Measurements from ENCODE around the gene CDH4.

The CDH4 gene

GRCh38 chr20:61493798-61494305 lies 241.8 kb downstream of the CDH4 start (continued):
- no peak for TF ChIP-seq ZSCAN30 (tag by site-specific recombination; IDR thresholded peaks at IDR 0.05)

GRCh38 chr20:61494763-61495575 lies 242.9 kb downstream of the CDH4 start:
- Histone ChIP-seq H3K27ac (ENCODE audit: extremely low read depth, low read depth, low read length) (no peak overlapping the region), H3K4me3 (ENCODE audit: low read depth, low read length) (no peak overlapping the region), H3K4me1 (ENCODE audit: control insufficient read depth, insufficient read depth, low read length) (no peaks in the 10 kb centered on the region), H3K36me3 (ENCODE audit: control insufficient read depth in 2 of 2, insufficient read depth in 1 of 2, low read length in 2 of 2) (no peaks in the 10 kb centered on the region), H3K9me3 (ENCODE audit: control insufficient read depth, insufficient read depth, low read depth, low read length) (no peaks in the 10 kb centered on the region)
- TF ChIP-seq ZNF585B (tag by site-specific recombination; IDR thresholded peaks at IDR 0.05) = no peak
- no peak for TF ChIP-seq ZNF549 (tag by site-specific recombination; IDR thresholded peaks at IDR 0.05)
- TF ChIP-seq ZNF211 (tag by site-specific recombination; IDR thresholded peaks at IDR 0.05; ENCODE audit: low read depth) = no peak
- no peak for TF ChIP-seq SP3 (tag by site-specific recombination; IDR thresholded peaks at IDR 0.05)
- TF ChIP-seq ZBTB21 (tag by site-specific recombination; IDR thresholded peaks at IDR 0.05) = no peak
- no peak for TF ChIP-seq SCRT2 (tag by site-specific recombination; IDR thresholded peaks at IDR 0.05)
- no peak for TF ChIP-seq ZNF146 (tag by site-specific recombination; IDR thresholded peaks at IDR 0.05)
- TF ChIP-seq, protein P1, sequence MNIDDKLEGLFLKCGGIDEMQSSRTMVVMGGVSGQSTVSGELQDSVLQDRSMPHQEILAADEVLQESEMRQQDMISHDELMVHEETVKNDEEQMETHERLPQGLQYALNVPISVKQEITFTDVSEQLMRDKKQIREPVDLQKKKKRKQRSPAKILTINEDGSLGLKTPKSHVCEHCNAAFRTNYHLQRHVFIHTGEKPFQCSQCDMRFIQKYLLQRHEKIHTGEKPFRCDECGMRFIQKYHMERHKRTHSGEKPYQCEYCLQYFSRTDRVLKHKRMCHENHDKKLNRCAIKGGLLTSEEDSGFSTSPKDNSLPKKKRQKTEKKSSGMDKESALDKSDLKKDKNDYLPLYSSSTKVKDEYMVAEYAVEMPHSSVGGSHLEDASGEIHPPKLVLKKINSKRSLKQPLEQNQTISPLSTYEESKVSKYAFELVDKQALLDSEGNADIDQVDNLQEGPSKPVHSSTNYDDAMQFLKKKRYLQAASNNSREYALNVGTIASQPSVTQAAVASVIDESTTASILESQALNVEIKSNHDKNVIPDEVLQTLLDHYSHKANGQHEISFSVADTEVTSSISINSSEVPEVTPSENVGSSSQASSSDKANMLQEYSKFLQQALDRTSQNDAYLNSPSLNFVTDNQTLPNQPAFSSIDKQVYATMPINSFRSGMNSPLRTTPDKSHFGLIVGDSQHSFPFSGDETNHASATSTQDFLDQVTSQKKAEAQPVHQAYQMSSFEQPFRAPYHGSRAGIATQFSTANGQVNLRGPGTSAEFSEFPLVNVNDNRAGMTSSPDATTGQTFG (tag by site-specific recombination; IDR thresholded peaks at IDR 0.05; ENCODE audit: borderline replicate concordance) = no peak
- no peak for TF ChIP-seq ZNF155 (tag by site-specific recombination; IDR thresholded peaks at IDR 0.05)
- POLR2A ChIA-PET = no interaction called here
- CTCF ChIA-PET = no interaction called here

DNA sequence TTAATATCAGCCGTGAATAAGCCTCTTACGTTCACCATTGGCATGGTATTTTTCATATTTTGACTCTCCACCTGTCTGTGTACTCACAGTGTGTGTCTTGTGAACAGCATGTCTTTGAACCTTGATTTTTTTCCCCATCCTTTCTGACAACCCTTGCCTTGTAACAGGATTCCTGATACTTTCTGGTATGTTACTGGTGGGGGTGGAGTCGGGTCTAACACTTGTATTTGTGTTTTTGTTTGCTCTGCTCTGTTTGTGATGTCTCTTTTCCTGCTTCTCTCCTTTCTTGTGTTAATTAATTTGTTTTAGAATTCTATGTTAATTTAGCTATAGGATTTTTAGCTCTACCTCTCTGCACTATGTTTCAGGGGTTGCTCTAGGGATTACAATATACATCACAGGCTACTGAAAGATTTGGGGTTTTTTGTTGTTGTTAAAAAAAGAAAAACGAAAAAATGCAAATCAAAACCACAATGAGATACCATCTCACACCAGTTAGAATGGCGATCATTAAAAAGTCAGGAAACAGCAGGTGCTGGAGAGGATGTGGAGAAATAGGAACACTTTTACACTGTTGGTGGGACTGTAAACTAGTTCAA lies 245.1 kb downstream of the CDH4 start:
- H3K36me3 ChIP-seq (ENCODE audit: control insufficient read depth in 2 of 2, insufficient read depth in 1 of 2, low read length in 2 of 2) = no peaks in the 10 kb centered on the region
- H3K27ac ChIP-seq (ENCODE audit: extremely low read depth, low read depth, low read length) = no peak overlapping the region
- no peaks in the 10 kb centered on the region for H3K9me3 ChIP-seq (ENCODE audit: control insufficient read depth, insufficient read depth, low read depth, low read length)
- no peak for TF ChIP-seq PRDM1 (tag by site-specific recombination; IDR thresholded peaks at IDR 0.05)
- no peak for TF ChIP-seq ZNF140 (tag by site-specific recombination; IDR thresholded peaks at IDR 0.05)
- TF ChIP-seq ZNF248 (tag by site-specific recombination; IDR thresholded peaks at IDR 0.05) = no peak
- no peak for TF ChIP-seq ZNF10 (tag by site-specific recombination; IDR thresholded peaks at IDR 0.05)
- TF ChIP-seq WT1 (tag by site-specific recombination; IDR thresholded peaks at IDR 0.05) = no peak
- no peak for TF ChIP-seq ZNF341 (tag by site-specific recombination; IDR thresholded peaks at IDR 0.05; ENCODE audit: low read depth)
- no peak for TF ChIP-seq ZNF610 (tag by site-specific recombination; IDR thresholded peaks at IDR 0.05; ENCODE audit: borderline replicate concordance)
- no peak for TF ChIP-seq ZNF391 (tag by site-specific recombination; IDR thresholded peaks at IDR 0.05; ENCODE audit: borderline replicate concordance, low read depth)
- TF ChIP-seq ZSCAN16 (tag by site-specific recombination; IDR thresholded peaks at IDR 0.05) = no peak
- no peak for TF ChIP-seq ZNF704 (tag by site-specific recombination; IDR thresholded peaks at IDR 0.05)
- TF ChIP-seq ZNF426 (tag by site-specific recombination; IDR thresholded peaks at IDR 0.05) = no peak
- no peak for TF ChIP-seq ZNF639 (tag by site-specific recombination; IDR thresholded peaks at IDR 0.05)
- TF ChIP-seq, protein P2, sequence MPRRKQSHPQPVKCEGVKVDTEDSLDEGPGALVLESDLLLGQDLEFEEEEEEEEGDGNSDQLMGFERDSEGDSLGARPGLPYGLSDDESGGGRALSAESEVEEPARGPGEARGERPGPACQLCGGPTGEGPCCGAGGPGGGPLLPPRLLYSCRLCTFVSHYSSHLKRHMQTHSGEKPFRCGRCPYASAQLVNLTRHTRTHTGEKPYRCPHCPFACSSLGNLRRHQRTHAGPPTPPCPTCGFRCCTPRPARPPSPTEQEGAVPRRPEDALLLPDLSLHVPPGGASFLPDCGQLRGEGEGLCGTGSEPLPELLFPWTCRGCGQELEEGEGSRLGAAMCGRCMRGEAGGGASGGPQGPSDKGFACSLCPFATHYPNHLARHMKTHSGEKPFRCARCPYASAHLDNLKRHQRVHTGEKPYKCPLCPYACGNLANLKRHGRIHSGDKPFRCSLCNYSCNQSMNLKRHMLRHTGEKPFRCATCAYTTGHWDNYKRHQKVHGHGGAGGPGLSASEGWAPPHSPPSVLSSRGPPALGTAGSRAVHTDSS (tag by site-specific recombination; IDR thresholded peaks at IDR 0.05) = no peak
- ChIA-PET CTCF (no interaction called here), POLR2A (no interaction called here)
- H3K4me1 ChIP-seq (ENCODE audit: control insufficient read depth, insufficient read depth, low read length) = no peaks in the 10 kb centered on the region
- H3K4me3 ChIP-seq (ENCODE audit: low read depth, low read length) = no peak overlapping the region
